Epithelial cell of esophagus (primary cell): ENCODE data around the gene SOS1.

Experiments used
- DNase-seq: peaks from one replicate; pipeline ENCODE4 v3.0.0; 2010; ENCODE audit warnings: low read depth
- H3K4me3 ChIP-seq: 2 replicates; pipeline ENCODE4 v1.5.1; 2011; ENCODE audit warnings: mild to moderate bottlenecking, low read length, control low read depth
- CTCF ChIP-seq: IDR thresholded peaks from 2 replicates; pipeline ENCODE4 v1.5.1; 2011; ENCODE audit warnings: low read depth, mild to moderate bottlenecking, low read length, control low read depth, inconsistent platforms; ENCODE audit not compliant: insufficient read depth; ENCODE audit errors: missing control alignments

SOS1 gene

GRCh38 chr2:39099870-39100728, 20.8 kb downstream of the SOS1 start:
- no peak for TF ChIP-seq CTCF
- peak; percentile 81 for DNase-seq
- no peak overlapping the region for H3K4me3 ChIP-seq

- no peak overlapping the region for H3K4me3 ChIP-seq
- DNase-seq = no peak
- no peak for TF ChIP-seq CTCF
These were observed 21.5 kb downstream of the SOS1 start for GRCh38 chr2:39099310-39099869.

GRCh38 chr2:39095624-39096023, 25.2 kb downstream of the SOS1 start:
- TF ChIP-seq CTCF = no peak
- DNase-seq = no peak
- no peak overlapping the region for H3K4me3 ChIP-seq

GRCh38 chr2:39094717-39095363, 26.0 kb downstream of the SOS1 start:
- TF ChIP-seq CTCF = no peak
- DNase-seq = no peak
- H3K4me3 ChIP-seq = no peak overlapping the region

GRCh38 chr2:39093218-39093898, 27.5 kb downstream of the SOS1 start:
- DNase-seq = no peak
- no peak for TF ChIP-seq CTCF
- no peak overlapping the region for H3K4me3 ChIP-seq

- no peak for DNase-seq
- TF ChIP-seq CTCF = no peak
- no peak overlapping the region for H3K4me3 ChIP-seq
These were observed 29.3 kb downstream of the SOS1 start for GRCh38 chr2:39091543-39091942.
